Measurements from ENCODE around the gene PPP1CB.

DNA sequence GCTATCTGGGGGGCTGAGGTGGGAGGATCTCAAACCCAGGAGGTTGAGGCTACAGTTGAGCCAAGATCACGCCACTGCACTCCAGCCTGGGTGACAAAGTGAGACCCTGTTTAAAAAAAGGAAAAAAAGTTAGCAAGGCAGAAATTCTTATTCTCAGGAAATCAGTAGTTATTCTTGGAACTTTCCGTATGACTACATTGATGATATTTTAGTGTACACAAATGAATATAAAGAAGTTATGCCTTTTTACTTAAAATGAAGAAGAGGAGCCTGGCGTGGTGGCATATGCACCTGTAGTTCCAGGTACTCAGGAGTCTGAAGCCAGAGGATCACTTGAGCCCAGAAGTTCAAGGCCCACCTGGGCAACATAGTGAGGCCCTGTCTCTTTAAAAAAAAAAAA, 66.4 kb downstream of the PPP1CB start:
- TF ChIP-seq, protein P1, sequence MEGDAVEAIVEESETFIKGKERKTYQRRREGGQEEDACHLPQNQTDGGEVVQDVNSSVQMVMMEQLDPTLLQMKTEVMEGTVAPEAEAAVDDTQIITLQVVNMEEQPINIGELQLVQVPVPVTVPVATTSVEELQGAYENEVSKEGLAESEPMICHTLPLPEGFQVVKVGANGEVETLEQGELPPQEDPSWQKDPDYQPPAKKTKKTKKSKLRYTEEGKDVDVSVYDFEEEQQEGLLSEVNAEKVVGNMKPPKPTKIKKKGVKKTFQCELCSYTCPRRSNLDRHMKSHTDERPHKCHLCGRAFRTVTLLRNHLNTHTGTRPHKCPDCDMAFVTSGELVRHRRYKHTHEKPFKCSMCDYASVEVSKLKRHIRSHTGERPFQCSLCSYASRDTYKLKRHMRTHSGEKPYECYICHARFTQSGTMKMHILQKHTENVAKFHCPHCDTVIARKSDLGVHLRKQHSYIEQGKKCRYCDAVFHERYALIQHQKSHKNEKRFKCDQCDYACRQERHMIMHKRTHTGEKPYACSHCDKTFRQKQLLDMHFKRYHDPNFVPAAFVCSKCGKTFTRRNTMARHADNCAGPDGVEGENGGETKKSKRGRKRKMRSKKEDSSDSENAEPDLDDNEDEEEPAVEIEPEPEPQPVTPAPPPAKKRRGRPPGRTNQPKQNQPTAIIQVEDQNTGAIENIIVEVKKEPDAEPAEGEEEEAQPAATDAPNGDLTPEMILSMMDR (IDR thresholded peaks at IDR 0.05), result no peak
- TF ChIP-seq POLR2A (IDR thresholded peaks at IDR 0.05), result no peak

Measured in esophagus squamous epithelium (tissue), 4 donors.